Umbilical cord (tissue), 2 donors: ENCODE measurements around the gene SEPTIN6. TPM values are rescaled to one million over a fixed set of nuclear protein-coding genes. Genes with fewer than 3 reads are reported as not detected.
A peak's percentile ranks its signal among the peaks of the same experiment; 100 is the strongest.
"Not testable (repeated sequence)": the region's sequence is repeated elsewhere in the genome, so short reads cannot be mapped to it uniquely, and the experiment has no call there.

Source experiments
- DNase-seq: peaks from one replicate; pipeline ENCODE4 v3.0.0-alpha.2; 2015; ENCODE audit warnings: low spot score
- total RNA-seq: library from RNA; depleted of rRNA; stranded (reverse); fragments of >200 nt; gene quantifications from one replicate; pipeline ENCODE4 v1.2.3, GENCODE V29; 2014; ENCODE audit warnings: low replicate concordance; ENCODE audit not compliant: insufficient read depth

SEPTIN6 gene
- total RNA-seq, 1 donor from 2014 or later, result 52.2 TPM

- DNase-seq, result peak; percentile 41
Observed at GRCh38 chrX:119692191-119693039, 553 bp downstream of the SEPTIN6 start.

DNA sequence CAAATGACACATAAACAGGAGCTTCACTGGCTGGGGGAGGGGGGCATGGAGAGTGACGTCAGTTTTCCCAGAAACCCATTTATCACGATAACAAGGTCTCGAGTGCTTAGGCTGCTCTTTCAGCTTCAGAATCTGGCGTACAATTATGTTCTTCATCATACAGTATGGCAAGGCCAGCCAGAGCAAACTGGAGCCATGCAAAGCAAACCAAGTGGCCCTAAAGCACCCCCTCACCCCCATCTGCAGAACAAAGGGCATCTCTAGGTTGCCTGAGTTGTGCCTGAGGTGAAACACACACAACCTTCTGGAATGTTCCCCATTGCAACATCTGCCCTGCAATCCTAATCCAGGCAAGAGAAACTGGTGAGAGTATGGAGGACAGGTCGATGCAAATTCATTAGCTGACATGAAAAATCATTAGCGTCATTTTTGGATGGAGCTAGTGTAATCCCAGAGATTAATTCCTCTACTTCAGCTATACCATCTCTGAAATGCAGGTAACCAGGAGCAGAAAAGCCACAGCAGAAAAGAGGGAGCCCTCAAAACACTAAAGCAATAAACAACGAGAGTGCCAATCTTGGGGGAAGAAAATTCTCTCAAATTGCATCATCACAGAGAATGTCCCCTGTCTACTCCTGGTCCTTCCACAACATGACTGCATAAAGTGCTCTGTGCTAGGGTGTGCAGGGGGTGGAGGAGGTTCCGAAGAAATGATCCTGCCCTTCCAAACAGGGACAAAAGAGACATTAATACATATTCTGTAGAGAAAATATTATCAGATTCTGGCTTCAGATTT lies 1.8 kb downstream of the SEPTIN6 start:
- peak; percentile 40 for DNase-seq

DNA sequence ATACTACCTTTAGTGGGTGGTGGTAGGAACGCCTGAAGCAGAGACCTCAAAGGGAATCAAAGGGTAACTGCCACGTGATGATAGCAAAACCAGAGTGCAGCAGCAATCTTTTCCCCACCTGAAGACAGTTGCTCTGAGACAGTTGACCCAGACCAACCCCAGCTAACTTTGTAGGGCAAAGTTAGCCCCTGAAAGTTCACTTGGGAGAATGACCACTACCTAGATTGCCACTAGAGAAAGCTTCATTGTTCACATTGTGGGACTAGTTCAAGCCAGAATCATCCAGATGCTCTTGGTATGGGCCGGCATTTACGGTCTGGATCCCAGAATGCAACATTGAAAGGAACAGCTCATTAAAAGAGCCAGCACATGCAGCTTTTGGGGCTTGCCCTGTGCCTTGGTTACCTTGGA lies 4.1 kb downstream of the SEPTIN6 start:
- DNase-seq, result no peak

GRCh38 chrX:119687661-119688413 lies 5.1 kb downstream of the SEPTIN6 start:
- DNase-seq, result no peak

GRCh38 chrX:119686087-119686691 lies 6.8 kb downstream of the SEPTIN6 start:
- DNase-seq, result no peak

- peak; percentile 54 for DNase-seq
Observed at GRCh38 chrX:119685225-119686066, 7.5 kb downstream of the SEPTIN6 start.

DNA sequence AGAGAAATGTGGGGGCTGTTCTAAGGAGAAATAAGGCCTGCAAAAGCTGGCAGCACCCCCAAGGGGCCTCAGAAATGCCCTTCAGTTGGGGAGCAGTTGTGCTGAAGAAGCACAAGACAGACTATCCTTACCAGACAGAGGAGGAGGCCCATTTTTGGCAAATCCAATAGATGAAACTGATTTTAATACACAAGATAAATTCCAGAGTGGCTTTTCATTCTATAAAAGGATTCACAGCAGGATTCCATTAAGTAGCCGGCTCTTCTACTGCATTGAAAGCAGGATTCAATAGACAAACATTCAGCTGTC lies 8.1 kb downstream of the SEPTIN6 start:
- peak; percentile 22 for DNase-seq

GRCh38 chrX:119684312-119684711 lies 8.7 kb downstream of the SEPTIN6 start:
- DNase-seq, result not testable (repeated sequence)

- no peak for DNase-seq
Observed at GRCh38 chrX:119682019-119682989, 10.7 kb downstream of the SEPTIN6 start.

DNA sequence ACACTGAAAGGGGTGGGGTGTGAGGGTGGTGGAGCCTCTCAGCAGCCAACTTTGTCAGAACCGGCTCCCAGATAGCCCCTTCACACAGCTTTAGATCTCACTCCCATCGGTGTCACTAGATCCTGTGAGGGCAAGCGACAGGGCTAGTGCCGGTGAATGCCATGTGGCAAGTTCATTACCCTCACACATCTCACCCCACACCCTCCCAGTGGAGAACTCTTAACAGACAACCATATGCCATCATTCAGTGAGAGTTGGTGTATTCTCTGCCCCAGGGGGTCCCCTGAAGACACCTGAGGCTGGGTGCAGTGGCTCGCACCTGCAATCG lies 15.3 kb downstream of the SEPTIN6 start:
- no peak for DNase-seq

- no peak for DNase-seq
Observed at GRCh38 chrX:119676949-119677653, 15.9 kb downstream of the SEPTIN6 start.

GRCh38 chrX:119673336-119673735 lies 19.6 kb downstream of the SEPTIN6 start:
- DNase-seq, result no peak

DNA sequence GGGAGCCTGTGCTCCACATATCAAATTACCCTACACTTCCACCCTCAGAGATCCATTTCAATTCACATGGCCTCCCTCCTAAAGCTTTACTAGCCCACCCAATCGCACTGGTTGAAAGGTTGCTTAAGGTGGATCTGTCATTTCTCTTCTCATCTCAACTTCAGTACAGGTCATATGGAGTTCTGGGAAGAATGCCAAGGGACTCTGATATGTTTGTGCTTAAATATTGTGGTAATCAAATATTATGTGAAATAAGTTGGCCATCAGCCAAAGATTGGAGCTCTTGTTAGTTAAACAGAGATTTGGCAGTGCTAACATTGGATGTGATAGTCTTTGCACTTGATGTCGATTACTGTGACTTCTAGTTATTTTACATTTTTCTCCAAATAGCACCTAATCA lies 20.5 kb downstream of the SEPTIN6 start:
- DNase-seq, result no peak

- DNase-seq, result peak; percentile 68
Observed at GRCh38 chrX:119669424-119670037, 23.4 kb downstream of the SEPTIN6 start.

- no peak for DNase-seq
Observed at GRCh38 chrX:119667111-119667878, 25.7 kb downstream of the SEPTIN6 start.

GRCh38 chrX:119664877-119665276 lies 28.1 kb downstream of the SEPTIN6 start:
- DNase-seq, result not testable (repeated sequence)

DNA sequence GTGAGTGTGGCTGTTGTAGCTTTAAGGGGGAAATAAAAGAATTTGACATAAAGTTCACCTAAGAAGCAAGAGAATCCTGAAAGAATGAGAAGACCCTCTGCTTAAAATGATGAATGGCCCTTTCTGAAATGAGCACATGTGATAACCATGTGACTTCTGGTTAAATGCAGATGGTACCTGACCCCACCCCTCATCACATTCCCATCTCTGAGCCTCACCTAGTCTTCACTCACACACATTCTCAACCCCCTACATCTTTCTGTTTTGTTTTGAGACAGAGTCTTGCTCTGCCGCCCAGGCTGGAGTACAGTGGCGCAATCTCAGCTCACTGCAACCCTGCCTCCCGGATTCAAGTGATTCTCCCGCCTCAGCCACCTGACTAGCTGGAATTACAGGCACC lies 31.5 kb downstream of the SEPTIN6 start:
- no peak for DNase-seq

DNA sequence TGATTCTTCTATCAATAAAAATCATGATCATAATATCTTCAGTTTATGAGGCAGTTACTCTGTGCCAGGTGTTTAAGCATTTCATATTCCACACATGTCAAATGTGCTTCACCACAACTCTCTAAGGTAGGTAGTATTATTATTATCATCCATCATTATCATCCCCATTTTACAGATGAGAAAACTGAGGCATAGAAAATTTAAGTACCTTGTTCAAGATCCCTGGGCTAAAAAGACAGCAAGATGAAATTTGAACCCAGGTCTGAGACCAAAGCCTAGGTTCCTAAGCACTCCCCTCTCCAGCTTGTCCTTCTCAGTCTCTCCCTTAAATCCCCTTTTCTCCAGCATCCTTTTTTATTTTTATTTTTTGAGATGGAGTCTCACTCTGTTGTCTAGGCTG lies 33.4 kb downstream of the SEPTIN6 start:
- DNase-seq, result no peak
